ENCODE measurements around the gene ABR.

DNA sequence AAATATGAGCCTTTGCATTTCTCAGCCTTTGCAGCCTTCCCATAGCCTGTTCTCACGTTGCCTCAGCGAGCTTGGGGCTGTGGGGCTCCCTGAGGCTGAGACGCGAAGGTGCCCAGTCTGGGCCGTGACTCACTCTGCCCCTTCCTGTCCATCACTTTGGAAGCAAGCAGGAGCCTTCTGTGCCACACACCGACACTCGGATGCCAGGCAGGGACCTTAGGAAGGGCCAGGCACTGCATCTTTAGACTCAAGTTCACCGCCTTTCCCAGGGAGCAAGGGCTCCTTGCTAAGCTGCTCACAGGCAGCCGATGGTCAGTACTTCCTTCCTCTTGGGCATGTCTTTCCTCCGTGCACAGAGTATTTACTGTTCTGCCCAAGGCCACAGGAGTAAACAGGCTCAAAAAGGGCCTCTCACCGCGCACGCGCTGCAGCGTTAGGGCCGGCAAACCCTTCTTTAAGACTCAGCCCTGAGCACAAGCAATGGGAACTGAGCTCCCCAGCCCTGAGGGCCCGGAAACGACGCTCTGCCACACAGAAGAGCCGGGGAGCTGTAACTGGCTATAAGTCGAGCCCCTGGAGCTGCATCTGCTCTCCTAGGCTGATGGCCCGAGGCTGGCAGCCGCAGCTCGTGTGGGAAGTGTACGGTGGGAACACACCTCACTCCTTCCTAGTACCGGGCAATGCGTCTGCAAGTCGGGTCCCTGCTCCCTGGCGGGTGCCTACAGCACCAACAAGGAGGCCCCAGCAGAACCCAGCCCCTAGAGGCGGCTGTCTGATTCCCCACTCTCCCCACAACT, 175.6 kb downstream of the ABR start:
- TF ChIP-seq, protein P1, sequence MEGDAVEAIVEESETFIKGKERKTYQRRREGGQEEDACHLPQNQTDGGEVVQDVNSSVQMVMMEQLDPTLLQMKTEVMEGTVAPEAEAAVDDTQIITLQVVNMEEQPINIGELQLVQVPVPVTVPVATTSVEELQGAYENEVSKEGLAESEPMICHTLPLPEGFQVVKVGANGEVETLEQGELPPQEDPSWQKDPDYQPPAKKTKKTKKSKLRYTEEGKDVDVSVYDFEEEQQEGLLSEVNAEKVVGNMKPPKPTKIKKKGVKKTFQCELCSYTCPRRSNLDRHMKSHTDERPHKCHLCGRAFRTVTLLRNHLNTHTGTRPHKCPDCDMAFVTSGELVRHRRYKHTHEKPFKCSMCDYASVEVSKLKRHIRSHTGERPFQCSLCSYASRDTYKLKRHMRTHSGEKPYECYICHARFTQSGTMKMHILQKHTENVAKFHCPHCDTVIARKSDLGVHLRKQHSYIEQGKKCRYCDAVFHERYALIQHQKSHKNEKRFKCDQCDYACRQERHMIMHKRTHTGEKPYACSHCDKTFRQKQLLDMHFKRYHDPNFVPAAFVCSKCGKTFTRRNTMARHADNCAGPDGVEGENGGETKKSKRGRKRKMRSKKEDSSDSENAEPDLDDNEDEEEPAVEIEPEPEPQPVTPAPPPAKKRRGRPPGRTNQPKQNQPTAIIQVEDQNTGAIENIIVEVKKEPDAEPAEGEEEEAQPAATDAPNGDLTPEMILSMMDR (IDR thresholded peaks at IDR 0.05; ENCODE audit: insufficient read depth, low read depth, low read length) = no peak
- TF ChIP-seq EZH2 (IDR thresholded peaks at IDR 0.05; ENCODE audit: insufficient read depth, low read length) = no peak

Measured in astrocyte (in vitro differentiated cells and primary cell).